ENCODE results near the gene LRSAM1. TPM values are rescaled to one million over a fixed set of nuclear protein-coding genes. Genes with fewer than 3 reads are reported as not detected.

LRSAM1 gene
- total and polyA plus RNA-seq, 3 donors from 2014 or later = 9.9 to 22.0 (median 20.5) TPM

DNA sequence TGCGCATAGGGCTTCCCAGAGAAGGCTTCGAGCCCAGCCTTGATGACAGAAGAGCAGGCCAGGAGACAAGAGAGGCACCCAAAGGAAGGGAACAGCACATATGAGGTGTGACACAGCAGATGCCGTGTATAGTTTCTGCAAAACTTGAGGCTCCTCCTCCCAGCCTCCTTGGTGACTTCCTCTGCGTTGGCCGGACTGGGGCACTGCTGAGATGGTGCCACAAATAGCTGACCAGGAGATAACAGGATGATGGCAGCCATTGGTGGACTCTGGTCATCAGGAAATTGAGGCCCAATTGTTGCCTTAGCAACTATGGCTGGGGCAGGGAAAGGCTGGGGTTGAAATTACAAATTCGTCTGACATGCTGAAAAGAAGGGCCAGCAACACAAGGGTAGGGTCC lies 32.0 kb upstream of the LRSAM1 start:
- Histone ChIP-seq H3K36me3 (ENCODE audit: low read depth, missing control alignments) (no peaks in the 10 kb centered on the region), H3K27ac (no peak overlapping the region), H3K9me3 (no peaks in the 10 kb centered on the region), H3K4me1 (peaks cover 15% of the 10 kb centered on the region), H3K27me3 (no peaks in the 10 kb centered on the region), H3K4me3 (no peak overlapping the region)
- intact Hi-C loops (cut with DNase I; ENCODE audit: low total_unique reads) = no loop called here
- 89 to 91% methylated on average over 6 of the region's 6 CpGs for WGBS, 2 donors
- no peak for DNase-seq
- no peak for TF ChIP-seq POLR2A (IDR thresholded peaks at IDR 0.05)
- TF ChIP-seq, protein P1, sequence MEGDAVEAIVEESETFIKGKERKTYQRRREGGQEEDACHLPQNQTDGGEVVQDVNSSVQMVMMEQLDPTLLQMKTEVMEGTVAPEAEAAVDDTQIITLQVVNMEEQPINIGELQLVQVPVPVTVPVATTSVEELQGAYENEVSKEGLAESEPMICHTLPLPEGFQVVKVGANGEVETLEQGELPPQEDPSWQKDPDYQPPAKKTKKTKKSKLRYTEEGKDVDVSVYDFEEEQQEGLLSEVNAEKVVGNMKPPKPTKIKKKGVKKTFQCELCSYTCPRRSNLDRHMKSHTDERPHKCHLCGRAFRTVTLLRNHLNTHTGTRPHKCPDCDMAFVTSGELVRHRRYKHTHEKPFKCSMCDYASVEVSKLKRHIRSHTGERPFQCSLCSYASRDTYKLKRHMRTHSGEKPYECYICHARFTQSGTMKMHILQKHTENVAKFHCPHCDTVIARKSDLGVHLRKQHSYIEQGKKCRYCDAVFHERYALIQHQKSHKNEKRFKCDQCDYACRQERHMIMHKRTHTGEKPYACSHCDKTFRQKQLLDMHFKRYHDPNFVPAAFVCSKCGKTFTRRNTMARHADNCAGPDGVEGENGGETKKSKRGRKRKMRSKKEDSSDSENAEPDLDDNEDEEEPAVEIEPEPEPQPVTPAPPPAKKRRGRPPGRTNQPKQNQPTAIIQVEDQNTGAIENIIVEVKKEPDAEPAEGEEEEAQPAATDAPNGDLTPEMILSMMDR (IDR thresholded peaks at IDR 0.05) = no peak

DNA sequence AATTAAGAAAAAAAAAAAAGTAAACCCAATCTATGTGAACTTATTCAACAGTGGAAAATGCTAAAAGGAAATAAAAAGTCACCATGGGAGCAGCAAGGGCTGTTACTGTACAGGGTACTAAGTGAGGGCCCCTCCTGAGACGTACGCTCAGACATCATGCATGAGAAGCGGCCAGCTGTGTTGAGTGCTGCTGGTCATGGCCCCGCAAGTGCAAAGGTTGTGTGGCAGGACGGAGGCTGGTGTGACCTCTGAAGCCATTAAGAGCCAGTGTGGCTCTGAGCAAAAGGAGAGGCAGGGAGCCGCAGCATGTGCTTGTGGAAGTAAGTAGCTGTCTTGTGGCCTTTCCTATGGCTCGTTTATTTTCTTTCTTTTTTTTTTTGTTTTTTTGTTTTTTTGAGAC lies 30.3 kb upstream of the LRSAM1 start:
- TF ChIP-seq POLR2A (IDR thresholded peaks at IDR 0.05) = no peak
- TF ChIP-seq, protein P1 (IDR thresholded peaks at IDR 0.05) = no peak
- H3K9me3 ChIP-seq = no peaks in the 10 kb centered on the region
- WGBS, 2 donors = 87 to 92% methylated on average over 7 of the region's 7 CpGs
- H3K27ac ChIP-seq = no peak overlapping the region
- no peaks in the 10 kb centered on the region for H3K27me3 ChIP-seq
- H3K4me3 ChIP-seq = no peak overlapping the region
- DNase-seq = no peak
- H3K4me1 ChIP-seq = peaks cover 26% of the 10 kb centered on the region
- intact Hi-C loops (cut with DNase I; ENCODE audit: low total_unique reads) = no loop called here
- no peaks in the 10 kb centered on the region for H3K36me3 ChIP-seq (ENCODE audit: low read depth, missing control alignments)

DNA sequence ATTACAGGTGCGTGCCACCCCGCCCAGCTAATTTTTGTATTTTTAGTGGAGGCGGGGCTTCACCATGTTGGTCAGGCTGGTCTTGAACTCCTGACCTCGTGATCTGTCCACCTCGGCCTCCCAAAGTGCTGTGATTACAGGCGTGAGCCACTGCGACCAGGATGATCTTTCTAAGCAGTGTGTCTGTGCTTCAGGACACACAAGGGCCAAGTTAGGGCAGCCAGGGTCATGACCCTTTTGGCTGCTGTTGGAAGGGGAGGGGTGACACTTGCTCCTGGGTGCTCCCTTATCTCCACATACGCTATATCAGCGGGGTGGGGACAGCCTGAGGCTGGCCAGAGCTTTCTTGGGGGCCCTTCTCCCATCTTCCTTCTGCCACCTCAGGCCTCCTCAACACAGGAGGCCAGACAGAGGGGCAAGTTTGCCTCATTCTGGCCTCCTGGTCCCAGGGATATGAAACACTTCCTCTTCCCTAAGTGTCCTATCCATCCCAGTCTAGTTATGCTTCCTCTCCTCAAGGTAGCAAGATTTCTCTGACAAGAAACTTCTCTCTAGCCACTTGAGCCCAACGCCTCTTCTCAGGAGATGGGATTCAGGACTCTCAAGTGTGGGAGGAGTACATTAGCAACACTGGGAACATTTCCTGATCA lies 29.1 kb upstream of the LRSAM1 start:
- Histone ChIP-seq H3K4me3 (no peak overlapping the region), H3K27me3 (no peaks in the 10 kb centered on the region), H3K9me3 (no peaks in the 10 kb centered on the region), H3K27ac (no peak overlapping the region), H3K4me1 (peaks cover 26% of the 10 kb centered on the region), H3K36me3 (ENCODE audit: low read depth, missing control alignments) (no peaks in the 10 kb centered on the region)
- intact Hi-C loops (cut with DNase I; ENCODE audit: low total_unique reads) = no loop called here
- TF ChIP-seq POLR2A (IDR thresholded peaks at IDR 0.05) = no peak
- TF ChIP-seq, protein P1 (IDR thresholded peaks at IDR 0.05) = no peak
- 81 to 84% methylated on average over 9 to 10 of the region's 10 CpGs for WGBS, 2 donors
- no peak for DNase-seq

DNA sequence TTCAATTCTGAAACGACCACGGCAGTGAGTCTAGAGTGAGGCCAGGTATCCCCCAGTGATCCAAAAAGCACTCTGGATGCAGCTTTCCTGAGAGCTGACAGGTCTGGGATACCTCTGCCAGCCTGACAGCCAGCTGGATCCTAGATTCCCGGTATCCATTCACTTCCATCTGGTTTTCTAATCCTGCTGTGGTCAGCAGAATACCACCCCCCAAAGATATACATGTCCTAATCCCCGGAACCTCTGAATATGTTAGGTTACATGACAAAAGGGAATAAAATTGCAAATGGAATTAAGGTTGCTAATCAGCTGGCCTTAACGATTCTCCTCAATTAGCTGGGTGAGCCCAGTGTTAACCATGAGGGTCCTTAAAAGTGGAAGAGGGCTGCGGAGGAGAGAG lies 28.5 kb upstream of the LRSAM1 start:
- intact Hi-C loops (cut with DNase I; ENCODE audit: low total_unique reads) = no loop called here
- no peak for DNase-seq
- H3K36me3 ChIP-seq (ENCODE audit: low read depth, missing control alignments) = no peaks in the 10 kb centered on the region
- no peaks in the 10 kb centered on the region for H3K9me3 ChIP-seq
- peak overlapping the region in 1 of 2 donors; percentile 92 for H3K27ac ChIP-seq
- WGBS, 2 donors = 26 to 38% methylated on average over 6 of the region's 6 CpGs
- peak overlapping the region; percentile 85 to 96 for H3K4me3 ChIP-seq
- peaks cover 26% of the 10 kb centered on the region for H3K4me1 ChIP-seq
- TF ChIP-seq, protein P1 (IDR thresholded peaks at IDR 0.05) = no peak
- no peak for TF ChIP-seq POLR2A (IDR thresholded peaks at IDR 0.05)
- no peaks in the 10 kb centered on the region for H3K27me3 ChIP-seq

DNA sequence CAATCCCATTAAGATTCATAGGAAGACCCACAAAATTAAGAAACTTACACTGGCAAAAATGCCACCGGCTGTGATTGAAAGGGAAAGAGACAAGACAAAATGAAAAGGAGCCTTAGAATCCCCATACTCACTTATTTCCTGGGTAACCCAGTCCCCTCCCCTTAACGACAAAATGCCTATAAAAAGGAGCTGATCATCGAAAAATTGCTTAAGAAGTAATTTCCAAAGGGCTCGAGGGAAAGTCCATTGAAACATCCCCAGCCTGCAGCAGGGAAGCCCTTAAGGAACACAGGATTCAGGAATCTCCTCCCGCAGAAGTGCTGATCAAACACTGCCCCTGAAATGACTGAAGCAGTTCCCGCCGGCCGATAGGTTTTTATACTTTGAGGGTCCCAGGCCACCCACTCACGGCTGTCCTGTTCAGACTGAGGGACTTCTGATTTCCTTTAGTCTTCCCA lies 27.8 kb upstream of the LRSAM1 start:
- no peaks in the 10 kb centered on the region for H3K36me3 ChIP-seq (ENCODE audit: low read depth, missing control alignments)
- no peak for DNase-seq
- H3K4me1 ChIP-seq = peaks cover 26% of the 10 kb centered on the region
- TF ChIP-seq, protein P1 (IDR thresholded peaks at IDR 0.05) = no peak
- TF ChIP-seq POLR2A (IDR thresholded peaks at IDR 0.05) = no peak
- intact Hi-C loops (cut with DNase I; ENCODE audit: low total_unique reads) = no loop called here
- no peaks in the 10 kb centered on the region for H3K27me3 ChIP-seq
- WGBS, 2 donors = 1% methylated on average over 9 of the region's 9 CpGs
- peak overlapping the region; percentile 87 to 92 for H3K27ac ChIP-seq
- H3K9me3 ChIP-seq = no peaks in the 10 kb centered on the region
- peak overlapping the region; percentile 85 to 96 for H3K4me3 ChIP-seq

Data from testis (tissue), 3 donors.